DND-41 (cell line): ENCODE data around the gene OSBPL1A.
A peak's percentile ranks its signal among the peaks of the same experiment; 100 is the strongest.
"Not testable (repeated sequence)": the region's sequence is repeated elsewhere in the genome, so short reads cannot be mapped to it uniquely, and the experiment has no call there.

Experiments used
- EZH2 ChIP-seq: IDR thresholded peaks from 3 replicates; pipeline ENCODE4 v1.6.1; 2012; ENCODE audit warnings: borderline replicate concordance, low read depth, mild to moderate bottlenecking, moderate library complexity, low read length, inconsistent platforms; ENCODE audit not compliant: severe bottlenecking
- TF ChIP-seq, protein P1 (sequence below): IDR thresholded peaks from 2 replicates; pipeline ENCODE4 v1.5.1; 2012; ENCODE audit warnings: borderline replicate concordance, low read length, moderate library complexity, mild to moderate bottlenecking; ENCODE audit not compliant: poor library complexity, severe bottlenecking; ENCODE audit errors: extremely low read depth

GRCh38 chr18:24359787-24360530 is 37.7 kb downstream of the OSBPL1A start:
- TF ChIP-seq, protein P1, sequence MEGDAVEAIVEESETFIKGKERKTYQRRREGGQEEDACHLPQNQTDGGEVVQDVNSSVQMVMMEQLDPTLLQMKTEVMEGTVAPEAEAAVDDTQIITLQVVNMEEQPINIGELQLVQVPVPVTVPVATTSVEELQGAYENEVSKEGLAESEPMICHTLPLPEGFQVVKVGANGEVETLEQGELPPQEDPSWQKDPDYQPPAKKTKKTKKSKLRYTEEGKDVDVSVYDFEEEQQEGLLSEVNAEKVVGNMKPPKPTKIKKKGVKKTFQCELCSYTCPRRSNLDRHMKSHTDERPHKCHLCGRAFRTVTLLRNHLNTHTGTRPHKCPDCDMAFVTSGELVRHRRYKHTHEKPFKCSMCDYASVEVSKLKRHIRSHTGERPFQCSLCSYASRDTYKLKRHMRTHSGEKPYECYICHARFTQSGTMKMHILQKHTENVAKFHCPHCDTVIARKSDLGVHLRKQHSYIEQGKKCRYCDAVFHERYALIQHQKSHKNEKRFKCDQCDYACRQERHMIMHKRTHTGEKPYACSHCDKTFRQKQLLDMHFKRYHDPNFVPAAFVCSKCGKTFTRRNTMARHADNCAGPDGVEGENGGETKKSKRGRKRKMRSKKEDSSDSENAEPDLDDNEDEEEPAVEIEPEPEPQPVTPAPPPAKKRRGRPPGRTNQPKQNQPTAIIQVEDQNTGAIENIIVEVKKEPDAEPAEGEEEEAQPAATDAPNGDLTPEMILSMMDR = peak; percentile 67
- not testable (repeated sequence) for TF ChIP-seq EZH2
